ENCODE results near the gene MATN1. TPM values are rescaled to one million over a fixed set of nuclear protein-coding genes. Genes with fewer than 3 reads are reported as not detected.

Gene MATN1
- total RNA-seq, 1 donor from 2014 or later, result 1.7 TPM

- no peak for DNase-seq (ENCODE audit: low spot score)
- peak overlapping the region; percentile 24 for H3K4me3 Mint-ChIP-seq (ENCODE audit: unreplicated experiment)
- H3K27me3 Mint-ChIP-seq (ENCODE audit: unreplicated experiment), result peaks cover 2% of the 10 kb centered on the region
- TF ChIP-seq, protein P1, sequence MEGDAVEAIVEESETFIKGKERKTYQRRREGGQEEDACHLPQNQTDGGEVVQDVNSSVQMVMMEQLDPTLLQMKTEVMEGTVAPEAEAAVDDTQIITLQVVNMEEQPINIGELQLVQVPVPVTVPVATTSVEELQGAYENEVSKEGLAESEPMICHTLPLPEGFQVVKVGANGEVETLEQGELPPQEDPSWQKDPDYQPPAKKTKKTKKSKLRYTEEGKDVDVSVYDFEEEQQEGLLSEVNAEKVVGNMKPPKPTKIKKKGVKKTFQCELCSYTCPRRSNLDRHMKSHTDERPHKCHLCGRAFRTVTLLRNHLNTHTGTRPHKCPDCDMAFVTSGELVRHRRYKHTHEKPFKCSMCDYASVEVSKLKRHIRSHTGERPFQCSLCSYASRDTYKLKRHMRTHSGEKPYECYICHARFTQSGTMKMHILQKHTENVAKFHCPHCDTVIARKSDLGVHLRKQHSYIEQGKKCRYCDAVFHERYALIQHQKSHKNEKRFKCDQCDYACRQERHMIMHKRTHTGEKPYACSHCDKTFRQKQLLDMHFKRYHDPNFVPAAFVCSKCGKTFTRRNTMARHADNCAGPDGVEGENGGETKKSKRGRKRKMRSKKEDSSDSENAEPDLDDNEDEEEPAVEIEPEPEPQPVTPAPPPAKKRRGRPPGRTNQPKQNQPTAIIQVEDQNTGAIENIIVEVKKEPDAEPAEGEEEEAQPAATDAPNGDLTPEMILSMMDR (IDR thresholded peaks at IDR 0.05; ENCODE audit: unreplicated experiment), result no peak
- H3K9me3 Mint-ChIP-seq (ENCODE audit: unreplicated experiment), result no peaks in the 10 kb centered on the region
- peaks cover 49% of the 10 kb centered on the region for H3K36me3 Mint-ChIP-seq (ENCODE audit: low read depth, unreplicated experiment)
- H3K27ac Mint-ChIP-seq (ENCODE audit: unreplicated experiment), result peak overlapping the region; percentile 13
- H3K4me1 Mint-ChIP-seq (ENCODE audit: unreplicated experiment), result peaks cover 38% of the 10 kb centered on the region
Measured at GRCh38 chr1:30738715-30739559, 15.6 kb upstream of the MATN1 start.

DNA sequence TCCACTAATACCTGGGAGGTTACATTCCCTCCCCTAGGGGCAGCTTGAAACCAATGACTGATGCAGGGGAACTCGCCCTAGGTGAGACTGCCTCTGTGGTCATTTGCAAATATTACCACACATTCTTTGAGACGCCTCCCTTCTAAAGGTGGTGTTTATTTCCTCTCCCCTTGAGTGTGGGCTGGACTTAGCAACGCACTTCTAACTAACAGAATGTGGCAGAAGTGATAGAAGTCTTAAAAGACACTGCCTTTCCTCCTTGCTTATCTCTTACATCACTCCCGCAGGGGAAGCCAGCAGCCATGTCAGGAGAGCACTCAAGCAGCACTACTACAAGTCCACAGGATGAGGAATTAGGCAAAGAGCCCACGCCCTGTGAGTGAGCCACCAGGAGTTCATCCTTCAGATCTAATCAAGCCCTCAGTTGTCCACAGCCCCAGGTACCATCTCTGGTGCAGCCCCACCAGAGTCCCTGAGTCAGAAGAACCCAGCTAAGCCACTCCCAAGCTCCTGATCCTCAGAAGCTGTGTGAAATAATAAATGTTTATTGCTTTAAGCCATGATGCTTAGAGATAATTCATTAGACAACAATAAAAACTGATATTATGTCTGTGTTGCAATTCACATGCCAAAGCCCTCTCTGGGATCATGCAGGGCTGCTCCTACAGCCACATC, 14.8 kb upstream of the MATN1 start:
- TF ChIP-seq, protein P1 (IDR thresholded peaks at IDR 0.05; ENCODE audit: unreplicated experiment), result no peak
- Mint-ChIP-seq H3K36me3 (ENCODE audit: low read depth, unreplicated experiment) (peaks cover 53% of the 10 kb centered on the region), H3K4me3 (ENCODE audit: unreplicated experiment) (peak overlapping the region; percentile 24), H3K27me3 (ENCODE audit: unreplicated experiment) (peaks cover 2% of the 10 kb centered on the region), H3K27ac (ENCODE audit: unreplicated experiment) (no peak overlapping the region), H3K4me1 (ENCODE audit: unreplicated experiment) (peaks cover 31% of the 10 kb centered on the region), H3K9me3 (ENCODE audit: unreplicated experiment) (no peaks in the 10 kb centered on the region)
- no peak for DNase-seq (ENCODE audit: low spot score)

DNA sequence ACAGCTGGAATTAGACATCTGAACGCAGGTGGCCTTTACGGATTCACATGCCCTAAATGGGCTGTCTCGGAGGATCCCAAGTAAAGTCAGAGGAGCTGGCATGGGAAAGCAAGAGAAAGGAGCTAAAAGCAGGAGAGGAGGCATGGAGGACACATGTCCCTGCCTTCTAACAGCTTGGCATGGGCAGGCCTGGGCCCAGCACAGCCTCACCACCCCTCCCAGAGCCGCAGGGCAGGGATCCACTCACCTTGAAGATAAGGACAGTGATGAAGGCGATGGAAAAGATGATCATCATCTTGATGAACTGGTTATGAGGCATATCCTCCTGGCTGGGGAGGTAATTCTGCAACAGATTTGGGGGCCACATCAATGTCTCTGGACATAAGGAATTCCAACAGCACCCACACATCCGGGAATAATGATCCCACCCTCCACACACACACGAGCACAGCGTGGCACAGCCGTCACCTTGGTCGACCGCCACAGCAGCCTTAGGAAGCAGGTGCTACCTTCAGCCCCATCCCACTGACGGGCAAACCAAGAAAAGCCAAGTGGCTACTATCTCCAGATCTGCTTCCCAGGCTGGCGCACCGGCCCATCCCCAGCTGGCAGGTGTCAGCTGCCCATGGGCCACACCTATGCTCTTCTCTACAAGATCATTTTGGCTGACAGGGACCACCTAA, 14.1 kb upstream of the MATN1 start:
- Mint-ChIP-seq H3K4me3 (ENCODE audit: unreplicated experiment) (no peak overlapping the region), H3K27ac (ENCODE audit: unreplicated experiment) (no peak overlapping the region), H3K27me3 (ENCODE audit: unreplicated experiment) (peaks cover 2% of the 10 kb centered on the region), H3K9me3 (ENCODE audit: unreplicated experiment) (no peaks in the 10 kb centered on the region), H3K4me1 (ENCODE audit: unreplicated experiment) (peaks cover 26% of the 10 kb centered on the region), H3K36me3 (ENCODE audit: low read depth, unreplicated experiment) (peaks cover 53% of the 10 kb centered on the region)
- TF ChIP-seq, protein P1 (IDR thresholded peaks at IDR 0.05; ENCODE audit: unreplicated experiment), result no peak
- DNase-seq (ENCODE audit: low spot score), result no peak

- TF ChIP-seq, protein P1 (IDR thresholded peaks at IDR 0.05; ENCODE audit: unreplicated experiment), result no peak
- no peak for DNase-seq (ENCODE audit: low spot score)
- H3K27me3 Mint-ChIP-seq (ENCODE audit: unreplicated experiment), result peaks cover 2% of the 10 kb centered on the region
- no peak overlapping the region for H3K4me3 Mint-ChIP-seq (ENCODE audit: unreplicated experiment)
- H3K4me1 Mint-ChIP-seq (ENCODE audit: unreplicated experiment), result peaks cover 11% of the 10 kb centered on the region
- H3K27ac Mint-ChIP-seq (ENCODE audit: unreplicated experiment), result no peak overlapping the region
- peaks cover 48% of the 10 kb centered on the region for H3K36me3 Mint-ChIP-seq (ENCODE audit: low read depth, unreplicated experiment)
- H3K9me3 Mint-ChIP-seq (ENCODE audit: unreplicated experiment), result no peaks in the 10 kb centered on the region
Measured at GRCh38 chr1:30735668-30736498, 12.5 kb upstream of the MATN1 start.

All from endothelial cell (in vitro differentiated cells).